GM08714 (cell line): ENCODE results near the gene SYT7.

Experiments used
- H3K4me3 ChIP-seq: fragments of 200-500 bp; sonication (Bioruptor generic); 2 replicates; pipeline ENCODE4 v1.5.1; 2014; ENCODE audit warnings: mild to moderate bottlenecking, low read length, inconsistent platforms
- ZNF274 ChIP-seq: IDR thresholded peaks from 2 replicates; pipeline ENCODE4 v1.6.1; 2012; ENCODE audit warnings: mild to moderate bottlenecking, low read depth, low read length

SYT7 gene

GRCh38 chr11:61545341-61545740 lies 35.5 kb downstream of the SYT7 start:
- no peak for TF ChIP-seq ZNF274
- no peak overlapping the region for H3K4me3 ChIP-seq

GRCh38 chr11:61544466-61544865 lies 36.4 kb downstream of the SYT7 start:
- TF ChIP-seq ZNF274: no peak

GRCh38 chr11:61543606-61544306 lies 37.1 kb downstream of the SYT7 start:
- TF ChIP-seq ZNF274: no peak
- no peak overlapping the region for H3K4me3 ChIP-seq

More at GRCh38 chr11:61544466-61544865, 36.4 kb downstream of the SYT7 start:
- no peak overlapping the region for H3K4me3 ChIP-seq

DNA sequence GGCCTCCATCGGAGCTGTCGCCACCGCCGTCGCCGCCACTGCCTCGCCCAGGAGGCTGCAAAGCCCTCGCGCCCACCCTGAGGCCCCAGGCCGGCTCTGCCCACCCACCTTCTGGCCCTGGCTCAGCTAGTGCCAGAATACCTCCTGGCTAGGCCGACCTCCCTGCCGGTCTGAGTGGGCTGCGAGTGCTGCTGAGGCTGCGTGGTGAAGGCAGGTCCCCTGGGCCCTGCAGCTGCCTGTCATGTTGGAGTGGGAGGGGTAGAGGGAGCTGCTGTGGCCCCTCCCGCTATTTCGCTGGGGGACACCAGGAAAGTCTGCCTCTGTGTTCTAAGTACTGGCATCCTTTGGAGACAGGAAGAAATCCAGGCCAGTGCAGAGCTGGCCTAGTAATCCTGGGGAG lies 38.2 kb downstream of the SYT7 start:
- H3K4me3 ChIP-seq: no peak overlapping the region
- TF ChIP-seq ZNF274: no peak

DNA sequence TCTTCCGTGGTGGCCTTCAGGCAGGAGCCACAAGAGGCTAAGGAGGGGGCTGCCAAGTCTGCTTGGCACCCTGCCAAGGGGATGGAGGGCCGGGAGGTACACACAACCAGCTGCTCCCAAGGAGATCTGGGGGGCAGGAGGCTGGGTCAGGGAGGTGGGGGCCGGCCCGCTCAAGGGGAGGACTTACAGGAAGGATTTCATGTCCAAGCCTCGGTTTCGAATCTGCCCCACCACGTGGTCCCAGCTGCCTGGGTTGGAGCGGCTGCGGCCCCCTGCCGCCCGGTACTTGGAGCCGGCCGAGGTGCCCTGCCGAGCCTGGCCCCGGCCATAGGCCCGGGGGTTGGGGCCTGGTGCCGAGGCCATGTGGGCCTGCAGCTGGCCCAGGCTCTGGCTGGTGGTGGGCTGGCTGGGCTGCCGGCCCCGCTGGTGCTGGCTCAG lies 38.8 kb downstream of the SYT7 start:
- H3K4me3 ChIP-seq: no peak overlapping the region
- TF ChIP-seq ZNF274: no peak

GRCh38 chr11:61541598-61541997 lies 39.3 kb downstream of the SYT7 start:
- no peak overlapping the region for H3K4me3 ChIP-seq
- TF ChIP-seq ZNF274: no peak

DNA sequence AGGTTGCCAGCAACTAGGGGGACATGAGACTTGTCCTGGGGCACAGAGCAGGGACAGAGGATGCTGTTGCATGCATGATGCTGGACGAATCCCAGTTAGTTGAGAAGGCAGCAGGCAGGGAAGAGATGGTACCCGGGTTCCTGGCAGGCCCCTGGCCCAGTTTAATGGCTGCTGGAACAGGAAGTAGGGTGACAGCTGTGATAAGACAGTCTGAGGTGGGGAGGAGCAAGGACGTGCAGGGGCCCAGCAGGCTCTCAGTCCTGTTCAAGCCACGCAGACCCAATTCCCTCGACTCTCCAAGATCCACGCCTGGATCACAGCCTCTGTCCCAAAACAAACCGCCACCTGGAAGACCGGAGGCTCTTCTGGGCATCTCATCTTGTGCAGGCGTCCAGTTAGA lies 40.3 kb downstream of the SYT7 start:
- no peak for TF ChIP-seq ZNF274
- H3K4me3 ChIP-seq: no peak overlapping the region

DNA sequence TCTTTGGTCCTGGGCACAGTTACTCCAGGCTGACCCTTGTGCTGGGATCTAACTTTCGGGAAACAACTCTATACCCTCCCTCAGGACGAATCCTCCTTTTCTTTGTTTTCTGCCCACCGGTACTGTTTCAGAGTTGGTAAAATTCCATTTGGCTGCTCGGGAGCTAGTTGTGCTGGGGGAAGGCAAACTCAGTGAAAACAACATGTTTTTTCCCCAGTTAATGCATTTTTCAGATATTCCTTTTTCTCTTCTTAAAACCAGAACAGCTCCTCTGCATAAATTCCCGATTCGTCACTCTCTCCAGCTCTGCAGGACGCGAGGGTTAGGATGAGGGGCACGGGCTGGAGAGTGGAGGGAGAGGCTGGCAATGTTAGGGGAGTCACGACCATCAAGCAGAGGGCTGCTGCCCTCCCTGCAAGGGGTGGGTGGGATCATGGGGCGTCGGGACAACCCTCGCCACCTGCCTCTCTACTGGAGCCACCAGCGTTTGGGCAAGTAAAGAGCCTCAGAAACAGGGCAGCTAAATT lies 41.0 kb downstream of the SYT7 start:
- no peak overlapping the region for H3K4me3 ChIP-seq
- no peak for TF ChIP-seq ZNF274

- no peak overlapping the region for H3K4me3 ChIP-seq
- no peak for TF ChIP-seq ZNF274
These were observed 41.9 kb downstream of the SYT7 start for GRCh38 chr11:61539006-61539405.

DNA sequence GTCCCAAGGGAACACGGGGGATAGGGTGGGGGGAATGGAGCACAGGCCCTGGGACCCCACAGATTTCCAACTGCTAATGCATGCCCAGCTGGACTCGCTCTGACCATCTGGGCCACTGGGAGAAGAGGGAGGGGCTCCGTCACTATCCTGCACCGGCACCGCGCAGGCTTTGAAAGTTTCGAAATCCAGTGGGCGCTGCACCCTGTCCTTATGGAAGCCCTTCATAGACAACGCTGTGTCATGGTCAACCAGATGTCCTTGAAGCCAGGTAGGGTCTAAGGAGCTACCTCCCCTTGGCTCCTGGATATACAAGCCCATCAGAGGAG lies 42.3 kb downstream of the SYT7 start:
- no peak overlapping the region for H3K4me3 ChIP-seq
- TF ChIP-seq ZNF274: no peak

DNA sequence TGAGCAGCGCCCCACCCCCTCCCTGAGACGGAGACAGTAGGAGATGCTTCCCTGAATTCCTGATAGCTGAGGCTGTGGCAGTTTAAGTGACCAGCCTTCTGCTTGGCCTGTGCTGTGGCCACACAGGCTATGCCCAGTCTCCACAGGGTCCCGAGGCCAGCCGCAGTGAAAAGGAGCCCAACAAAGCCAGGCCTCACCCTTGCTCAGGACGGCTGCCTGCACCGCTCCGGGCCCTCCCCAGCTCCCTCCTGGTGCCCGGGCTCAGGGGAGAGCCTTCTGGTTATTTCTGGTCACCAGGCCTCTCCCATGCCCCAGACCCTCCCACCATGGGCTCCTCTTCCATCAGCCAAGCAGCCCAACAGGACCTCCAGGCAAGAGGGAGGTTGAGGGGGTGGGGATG lies 43.5 kb downstream of the SYT7 start:
- no peak for TF ChIP-seq ZNF274
- H3K4me3 ChIP-seq: no peak overlapping the region

- TF ChIP-seq ZNF274: no peak
These were observed 44.1 kb downstream of the SYT7 start for GRCh38 chr11:61536676-61537270.

GRCh38 chr11:61535998-61536675 lies 44.7 kb downstream of the SYT7 start:
- no peak for TF ChIP-seq ZNF274
- H3K4me3 ChIP-seq: no peak overlapping the region

More at GRCh38 chr11:61536676-61537270, 44.1 kb downstream of the SYT7 start:
- no peak overlapping the region for H3K4me3 ChIP-seq

DNA sequence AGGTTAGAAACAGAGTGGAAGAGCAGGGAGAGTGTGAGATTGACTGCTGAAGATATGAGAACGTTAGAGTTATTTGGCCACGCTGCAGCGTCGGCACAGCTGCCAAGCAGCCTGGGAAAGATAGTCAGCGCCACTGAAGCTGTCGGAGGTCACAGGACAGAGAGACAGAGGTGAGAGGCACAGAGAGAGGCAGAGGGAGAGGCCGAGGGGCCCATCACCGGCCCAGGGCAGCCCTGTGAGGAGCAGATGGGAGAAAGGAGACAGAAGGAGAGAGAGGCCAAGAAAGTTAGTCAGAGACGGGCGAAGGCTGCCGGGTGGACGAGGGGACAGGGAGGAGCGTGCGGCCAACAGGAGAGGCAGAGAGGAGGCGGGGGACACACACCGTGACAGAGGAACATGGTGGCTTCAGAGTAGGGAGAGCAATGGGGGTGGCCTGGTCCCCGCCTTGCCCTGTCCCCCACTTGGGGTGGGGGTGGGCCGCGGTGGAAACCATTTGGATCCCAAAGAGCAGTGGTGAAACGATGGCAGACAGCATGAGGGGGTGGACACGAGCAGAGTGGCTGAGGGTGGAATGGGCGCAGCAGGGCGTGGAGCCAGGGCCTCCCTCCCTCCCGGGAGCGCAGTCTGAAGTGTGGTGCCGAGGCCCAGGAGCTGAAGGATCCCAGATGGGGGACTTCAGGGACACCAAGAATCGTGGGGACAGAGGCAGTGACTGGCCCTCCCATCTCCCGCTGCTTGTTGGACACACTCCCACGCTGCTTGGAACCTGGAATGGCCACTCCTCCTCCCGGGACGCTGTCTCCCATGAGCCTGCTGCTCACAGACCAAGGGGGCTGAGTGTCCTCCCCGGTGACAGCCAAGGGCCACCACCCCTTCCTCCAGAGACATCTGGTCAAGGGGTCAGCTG lies 45.7 kb downstream of the SYT7 start:
- TF ChIP-seq ZNF274: no peak

More for the DNA sequence above, 45.7 kb downstream of the SYT7 start:
- H3K4me3 ChIP-seq: no peak overlapping the region
